Smooth muscle cell (in vitro differentiated cells): ENCODE results near the gene RUFY1. TPM values are rescaled to one million over a fixed set of nuclear protein-coding genes. Genes with fewer than 3 reads are reported as not detected.

Experiments used
- DNase-seq: peaks from one replicate; lab custom pipeline; 2025; ENCODE audit not compliant: unreplicated experiment; lab: John Stamatoyannopoulos, UW
- H2AFZ ChIP-seq: fragments of 200-600 bp; sonication (generic); 2 replicates; pipeline ENCODE4 v1.6.0; 2016; ENCODE audit warnings: antibody characterized with exemption, low read depth, mild to moderate bottlenecking
- H3F3A ChIP-seq: fragments of 200-600 bp; sonication (generic); 2 replicates; pipeline ENCODE4 v1.6.0; 2017; ENCODE audit warnings: antibody characterized with exemption, low read depth
- H3K27ac ChIP-seq: fragments of 200-600 bp; sonication (generic); 2 replicates; pipeline ENCODE4 v1.5.1; 2016; ENCODE audit warnings: low read depth, mild to moderate bottlenecking
- H3K27me3 ChIP-seq: fragments of 200-600 bp; sonication (generic); 2 replicates; pipeline ENCODE4 v1.6.1; 2016; ENCODE audit warnings: low read depth, mild to moderate bottlenecking
- H3K36me3 ChIP-seq: fragments of 200-600 bp; sonication (generic); 2 replicates; pipeline ENCODE4 v1.5.1; 2016; ENCODE audit warnings: low read depth
- H3K4me1 ChIP-seq: fragments of 200-600 bp; sonication (generic); 2 replicates; pipeline ENCODE4 v1.5.1; 2016; ENCODE audit warnings: low read depth
- H3K4me2 ChIP-seq: fragments of 200-600 bp; sonication (generic); 2 replicates; pipeline ENCODE4 v1.6.0; 2016; ENCODE audit warnings: mild to moderate bottlenecking
- H3K4me3 ChIP-seq: fragments of 200-600 bp; sonication (generic); 2 replicates; pipeline ENCODE4 v1.5.1; 2016; ENCODE audit warnings: mild to moderate bottlenecking
- H3K79me2 ChIP-seq: fragments of 200-600 bp; sonication (generic); 2 replicates; pipeline ENCODE4 v1.6.0; 2016; ENCODE audit warnings: low read depth, mild to moderate bottlenecking
- H3K9ac ChIP-seq: fragments of 200-600 bp; sonication (generic); 2 replicates; pipeline ENCODE4 v1.6.0; 2016; ENCODE audit warnings: low read depth
- H3K9me3 ChIP-seq: fragments of 200-600 bp; sonication (generic); replicated peaks from 2 replicates; pipeline ENCODE4 v1.5.1; 2016; ENCODE audit warnings: low read depth
- H4K20me1 ChIP-seq: fragments of 200-600 bp; sonication (generic); 2 replicates; pipeline ENCODE4 v1.6.0; 2016; ENCODE audit warnings: low read depth
- WGBS: methylation state at CpG from one replicate; pipeline ENCODE4 v1.1.7; 2016; ENCODE audit warnings: low lambda C conversion rate; 5-methylcytosine and 5-hydroxymethylcytosine counted together
- polyA plus RNA-seq: library from polyadenylated mRNA; unstranded; fragments of >200 nt; fragmentation: Nextera tagmentation; extraction: Ambion mirVana; gene quantifications from 2 replicates; pipeline ENCODE4 v1.2.1, GENCODE V29; 2016
- total RNA-seq: library from RNA; depleted of rRNA; stranded (reverse); fragments of >200 nt; gene quantifications from 2 replicates; pipeline ENCODE4 v1.2.3, GENCODE V29; 2014
- TF ChIP-seq, protein P1 (sequence below): fragments of 200-600 bp; sonication (generic); IDR thresholded peaks from 2 replicates; pipeline ENCODE4 v1.5.1; 2017; ENCODE audit warnings: borderline replicate concordance, mild to moderate bottlenecking, antibody characterized with exemption; ENCODE audit not compliant: insufficient read depth, poor library complexity, severe bottlenecking

Gene RUFY1
- total and polyA plus RNA-seq, 2 experiments from 2014 or later, result 23.8 to 26.4 TPM

DNA sequence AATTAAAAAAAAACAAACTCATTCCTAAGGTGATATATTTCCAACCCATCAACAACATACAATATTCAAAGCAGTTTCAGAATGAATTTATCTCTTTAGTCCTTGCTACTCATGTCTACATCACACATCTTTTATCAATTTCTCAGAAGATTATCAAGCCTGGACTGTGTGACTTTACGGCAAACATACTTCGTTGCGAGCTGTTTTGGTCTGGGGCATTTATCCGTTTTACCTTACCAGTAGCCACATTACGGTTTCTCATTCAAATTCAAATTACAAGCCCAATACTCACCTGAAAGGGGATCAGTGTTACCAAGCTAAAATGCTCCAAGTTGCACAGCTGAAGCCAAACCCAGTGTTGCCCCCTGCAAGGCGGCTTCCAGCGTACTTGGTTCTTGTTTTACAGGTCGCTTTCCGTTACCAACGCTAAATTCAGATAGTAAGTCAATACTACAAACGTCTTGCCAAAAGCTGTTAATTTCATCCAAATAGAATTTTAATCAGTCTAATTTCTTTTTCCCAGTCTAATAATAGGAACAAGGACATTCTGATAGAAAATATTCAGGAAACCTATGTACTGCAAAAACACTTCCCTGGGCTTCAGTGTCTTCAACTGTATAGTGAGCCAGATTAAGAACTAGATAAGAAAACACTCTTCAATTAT lies 71.3 kb downstream of the RUFY1 start:
- peak overlapping the region; percentile 88 for H3K27ac ChIP-seq
- peak overlapping the region; percentile 92 for H3K4me2 ChIP-seq
- no peaks in the 10 kb centered on the region for H3K27me3 ChIP-seq
- H3K79me2 ChIP-seq, result peaks cover 66% of the 10 kb centered on the region
- peak overlapping the region; percentile 99 for H3K9ac ChIP-seq
- TF ChIP-seq, protein P1, sequence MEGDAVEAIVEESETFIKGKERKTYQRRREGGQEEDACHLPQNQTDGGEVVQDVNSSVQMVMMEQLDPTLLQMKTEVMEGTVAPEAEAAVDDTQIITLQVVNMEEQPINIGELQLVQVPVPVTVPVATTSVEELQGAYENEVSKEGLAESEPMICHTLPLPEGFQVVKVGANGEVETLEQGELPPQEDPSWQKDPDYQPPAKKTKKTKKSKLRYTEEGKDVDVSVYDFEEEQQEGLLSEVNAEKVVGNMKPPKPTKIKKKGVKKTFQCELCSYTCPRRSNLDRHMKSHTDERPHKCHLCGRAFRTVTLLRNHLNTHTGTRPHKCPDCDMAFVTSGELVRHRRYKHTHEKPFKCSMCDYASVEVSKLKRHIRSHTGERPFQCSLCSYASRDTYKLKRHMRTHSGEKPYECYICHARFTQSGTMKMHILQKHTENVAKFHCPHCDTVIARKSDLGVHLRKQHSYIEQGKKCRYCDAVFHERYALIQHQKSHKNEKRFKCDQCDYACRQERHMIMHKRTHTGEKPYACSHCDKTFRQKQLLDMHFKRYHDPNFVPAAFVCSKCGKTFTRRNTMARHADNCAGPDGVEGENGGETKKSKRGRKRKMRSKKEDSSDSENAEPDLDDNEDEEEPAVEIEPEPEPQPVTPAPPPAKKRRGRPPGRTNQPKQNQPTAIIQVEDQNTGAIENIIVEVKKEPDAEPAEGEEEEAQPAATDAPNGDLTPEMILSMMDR, result no peak
- H3F3A ChIP-seq, result peaks cover 42% of the 10 kb centered on the region
- 6% methylated on average over 11 of the region's 11 CpGs for WGBS
- H3K9me3 ChIP-seq, result no peaks in the 10 kb centered on the region
- peaks cover 64% of the 10 kb centered on the region for H4K20me1 ChIP-seq
- DNase-seq, result no peak
- no peak overlapping the region for H2AFZ ChIP-seq
- peaks cover 20% of the 10 kb centered on the region for H3K36me3 ChIP-seq
- peak overlapping the region; percentile 73 for H3K4me3 ChIP-seq
- peaks cover 34% of the 10 kb centered on the region for H3K4me1 ChIP-seq

DNA sequence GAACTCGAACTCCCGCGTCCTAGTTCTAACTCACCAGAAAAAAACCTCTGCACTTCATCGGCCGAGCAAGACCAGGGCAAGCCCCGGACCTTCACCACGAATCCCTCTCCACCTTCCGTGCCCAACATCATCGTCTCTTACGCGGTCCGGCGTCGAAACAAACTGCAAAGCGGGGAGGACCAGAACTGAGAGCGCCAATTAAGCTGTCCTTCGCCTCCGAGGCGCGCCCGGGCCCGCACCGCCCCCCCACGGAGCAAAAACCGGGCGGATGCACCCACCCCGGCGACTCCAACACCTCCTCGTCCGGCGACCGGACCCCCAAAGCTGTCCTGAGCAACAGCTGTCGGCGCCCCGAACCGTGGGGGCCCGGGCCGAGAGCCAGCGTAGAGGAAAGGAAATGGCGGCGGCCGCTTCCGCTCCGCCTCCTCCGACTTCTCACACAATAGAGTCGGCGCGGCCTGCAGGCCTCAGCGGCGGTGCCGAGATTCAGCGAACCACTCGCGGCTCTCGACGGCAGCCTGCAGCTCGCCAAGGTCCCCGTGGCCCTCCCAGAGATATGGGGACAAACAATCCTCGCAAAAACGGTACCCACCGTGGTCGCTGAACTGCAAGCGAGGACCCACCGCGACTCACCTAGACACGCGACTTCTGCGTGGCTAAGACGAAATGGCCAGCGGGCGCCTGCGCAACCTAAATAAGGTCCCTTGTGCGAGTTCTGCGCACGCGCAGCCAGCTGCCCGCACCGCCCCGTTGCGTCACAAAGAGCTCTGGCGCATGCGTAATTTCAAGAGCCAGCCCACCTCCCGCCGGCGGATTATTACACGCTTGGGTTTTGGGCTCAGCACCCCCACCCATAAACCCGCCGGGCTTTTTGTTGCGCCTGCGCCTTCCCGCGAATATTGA lies 72.9 kb downstream of the RUFY1 start, which contains the start of gene HNRNPH1:
Gene HNRNPH1, minus strand, starts transcription at position 669 of the 903 bp plus-strand sequence. Its CDS starts 538 bp downstream, at position 131.
- Histone ChIP-seq H3F3A (peaks cover 27% of the 10 kb centered on the region), H3K27me3 (no peaks in the 10 kb centered on the region), H3K4me3 (peak within 1 kb of the TSS; percentile 73), H3K9me3 (no peaks in the 10 kb centered on the region), H3K9ac (peak within 1 kb of the TSS; percentile 99), H4K20me1 (peaks cover 48% of the 10 kb centered on the region), H3K79me2 (peaks cover 51% of the 10 kb centered on the region), H2AFZ (peak within 1 kb of the TSS; percentile 78), H3K4me1 (peaks cover 34% of the 10 kb centered on the region), H3K27ac (peak within 1 kb of the TSS; percentile 95), H3K36me3 (peaks cover 5% of the 10 kb centered on the region), H3K4me2 (peak within 1 kb of the TSS; percentile 92)
- TF ChIP-seq, protein P1, result no peak
- under 1% methylated on average over 78 of the region's 92 CpGs for WGBS
- peak; percentile 97 for DNase-seq

DNA sequence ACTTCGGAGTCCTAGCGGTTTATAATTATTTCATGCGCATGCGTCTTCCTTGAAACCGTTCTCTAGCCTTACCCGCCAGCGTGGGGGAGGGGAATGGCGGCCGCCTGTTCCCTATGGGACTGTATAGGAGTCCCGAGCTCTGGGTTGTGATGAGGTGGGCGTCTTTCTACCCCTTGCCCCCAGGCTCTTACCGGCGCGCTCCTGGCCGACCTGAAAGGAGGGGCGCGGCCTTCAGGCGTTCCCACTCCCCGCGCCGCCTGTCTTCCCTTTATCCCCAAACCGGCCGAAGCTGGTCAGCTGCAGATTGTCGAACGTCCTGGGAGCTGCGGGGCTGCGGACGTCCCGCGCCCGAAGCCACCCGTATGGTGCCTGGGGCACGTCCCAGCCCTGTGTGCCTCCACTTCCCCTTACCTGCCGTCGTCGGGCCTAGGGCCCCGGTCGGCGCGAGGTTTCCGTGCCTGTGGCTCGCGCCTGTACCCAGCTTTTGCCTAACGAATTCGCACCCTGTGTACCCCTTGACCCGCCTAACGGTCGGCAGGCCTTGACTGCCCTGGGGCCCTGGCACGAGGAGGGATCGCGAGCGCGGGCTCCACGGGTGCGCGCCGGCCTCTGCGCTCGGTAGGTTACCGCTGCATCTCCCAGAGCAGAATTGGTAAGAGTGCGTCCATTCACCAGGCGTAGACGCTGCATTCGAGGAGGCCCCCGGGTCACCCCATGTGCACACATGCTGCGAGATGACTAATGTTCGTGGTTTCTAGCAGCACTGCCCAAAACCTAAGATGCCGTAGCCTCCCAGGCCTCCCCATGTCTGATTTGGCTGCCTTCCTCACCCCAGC lies 73.8 kb downstream of the RUFY1 start:
- H3K27me3 ChIP-seq, result no peaks in the 10 kb centered on the region
- TF ChIP-seq, protein P1, result no peak
- peaks cover 18% of the 10 kb centered on the region for H3F3A ChIP-seq
- H3K4me2 ChIP-seq, result peak overlapping the region; percentile 86
- H3K9me3 ChIP-seq, result no peaks in the 10 kb centered on the region
- DNase-seq, result peak; percentile 47
- peak overlapping the region; percentile 73 for H3K4me3 ChIP-seq
- H3K4me1 ChIP-seq, result peaks cover 27% of the 10 kb centered on the region
- H3K27ac ChIP-seq, result peak overlapping the region; percentile 88
- H4K20me1 ChIP-seq, result peaks cover 39% of the 10 kb centered on the region
- H3K9ac ChIP-seq, result peak overlapping the region; percentile 84
- H3K36me3 ChIP-seq, result no peaks in the 10 kb centered on the region
- H2AFZ ChIP-seq, result peak overlapping the region; percentile 78
- WGBS, result 19% methylated on average over 68 of the region's 68 CpGs
- H3K79me2 ChIP-seq, result peaks cover 42% of the 10 kb centered on the region
